Left lung (tissue), 10 donors: Measurements from ENCODE around the gene SDHAF1. TPM values are rescaled to one million over a fixed set of nuclear protein-coding genes. Genes with fewer than 3 reads are reported as not detected.
A peak's percentile ranks its signal among the peaks of the same experiment; 100 is the strongest.
"Not testable (repeated sequence)": the region's sequence is repeated elsewhere in the genome, so short reads cannot be mapped to it uniquely, and the experiment has no call there.

Source experiments
- ATAC-seq: fragments of 200-7000 bp; cut with Tn5 transposase; one replicate; pipeline ENCODE4 v1.9.1; 2020; ENCODE audit warnings: moderate library complexity
- DNase-seq, 4 donors: peaks; one replicate each; pipeline ENCODE4 v3.0.0-alpha.2; 2013 to 2020
- H3K27ac ChIP-seq, 2 donors: fragments of 200-600 bp; sonication (generic) in 1 of 2; one replicate each; pipeline versions ENCODE4 v1.5.0 to v1.8.0; 2020 to 2021
- H3K27me3 ChIP-seq, 2 donors: fragments of 200-600 bp; sonication (generic) in 1 of 2; one replicate each; pipeline versions ENCODE4 v1.5.0 to v1.8.0; 2020 to 2021
- H3K36me3 ChIP-seq, 2 donors: fragments of 200-600 bp; sonication (generic) in 1 of 2; one replicate each; pipeline versions ENCODE4 v1.5.0 to v1.8.0; 2020 to 2021
- H3K4me1 ChIP-seq, 2 donors: fragments of 200-600 bp; one replicate each; pipeline ENCODE4 v1.8.0; 2021
- H3K4me3 ChIP-seq, 2 donors: fragments of 200-600 bp; sonication (generic) in 1 of 2; one replicate each; pipeline versions ENCODE4 v1.5.0 to v1.8.0; 2020 to 2021; ENCODE audit warnings: mild to moderate bottlenecking in 1 of 2
- H3K9me3 ChIP-seq, 2 donors: fragments of 200-600 bp; sonication (generic) in 1 of 2; one replicate each; pipeline versions ENCODE4 v1.5.0 to v1.8.0; 2020 to 2021
- CTCF ChIP-seq, 2 donors: fragments of 200-600 bp; sonication (generic) in 1 of 2; IDR thresholded peaks; one replicate each; pipeline versions ENCODE4 v1.5.0 to v1.8.0; 2021; ENCODE audit warnings: antibody characterized with exemption in 2 of 2
- intact Hi-C, 2 donors: fragments of 100-400 bp; cut with DNase I; formaldehyde crosslinking; loops; one replicate each; pipeline versions ENCODE4 v1.11.2 to v1.14.2; 2022
- polyA plus RNA-seq, 6 donors: library from polyadenylated mRNA; unstranded; fragments of 120-200 nt; gene quantifications; one replicate each; pipeline ENCODE4 v1.2.1, GENCODE V29; 2013; ENCODE audit not compliant: insufficient read length in 6 of 6
- total RNA-seq, 2 donors: library from RNA; stranded (reverse); fragmentation: NEBNext Ultra II Directional; extraction: Animal tissue kit (Norgen Biotek cat#: 25700); gene quantifications; one replicate each; pipeline ENCODE4 v1.2.1, GENCODE V29; 2021
- donor health status: DM: no; HTN: yes; CAD: no.
- donor health status: DM: no; HTN: no; CAD: no.

Gene SDHAF1
- total and polyA plus RNA-seq, 8 donors: 9.4 to 16.5 (median 11.7) TPM

- no peak for ATAC-seq
- DNase-seq: peak in 1 of 4 donors; percentile 49
- Histone ChIP-seq H3K36me3 (no peaks in the 10 kb centered on the region), H3K27ac (no peak overlapping the region), H3K9me3 (no peaks in the 10 kb centered on the region), H3K27me3 (peaks cover 0 to 71% of the 10 kb centered on the region in 2 donors), H3K4me3 (no peak overlapping the region), H3K4me1 (no peaks in the 10 kb centered on the region)
- intact Hi-C loops: no loop called here
- no peak for TF ChIP-seq CTCF (IDR thresholded peaks at IDR 0.05)
Measured at GRCh38 chr19:35977446-35978222, 17.4 kb upstream of the SDHAF1 start.

- Histone ChIP-seq H3K4me1 (no peaks in the 10 kb centered on the region), H3K27ac (no peak overlapping the region), H3K9me3 (no peaks in the 10 kb centered on the region), H3K4me3 (no peak overlapping the region), H3K36me3 (no peaks in the 10 kb centered on the region), H3K27me3 (peaks cover 0 to 75% of the 10 kb centered on the region in 2 donors)
- DNase-seq: peak in 1 of 4 donors; percentile 31
- TF ChIP-seq CTCF (IDR thresholded peaks at IDR 0.05): no peak
- intact Hi-C loops: no loop called here
- ATAC-seq: no peak
Measured at GRCh38 chr19:35978271-35978670, 16.7 kb upstream of the SDHAF1 start.

GRCh38 chr19:35978832-35979365 lies 16.1 kb upstream of the SDHAF1 start:
- DNase-seq (peak in 1 of 4 donors; percentile 68), ATAC-seq (no peak)
- intact Hi-C loops: no loop called here
- Histone ChIP-seq H3K4me1 (no peaks in the 10 kb centered on the region), H3K9me3 (no peaks in the 10 kb centered on the region), H3K27ac (no peak overlapping the region), H3K36me3 (no peaks in the 10 kb centered on the region), H3K27me3 (peaks cover 0 to 74% of the 10 kb centered on the region in 2 donors), H3K4me3 (no peak overlapping the region)
- TF ChIP-seq CTCF (IDR thresholded peaks at IDR 0.05): no peak

- intact Hi-C loops, H3K27ac ChIP-seq, H3K9me3 ChIP-seq, H3K4me3 ChIP-seq, H3K4me1 ChIP-seq, H3K36me3 ChIP-seq, ATAC-seq: not testable (repeated sequence)
- DNase-seq: peak in 1 of 4 donors; percentile 16
- H3K27me3 ChIP-seq: peaks cover under 1 to 80% of the 10 kb centered on the region in 2 donors
Measured at GRCh38 chr19:35980997-35981396, 14.0 kb upstream of the SDHAF1 start.

- no peak for TF ChIP-seq CTCF (IDR thresholded peaks at IDR 0.05)
- no peaks in the 10 kb centered on the region for H3K36me3 ChIP-seq
- H3K4me1 ChIP-seq: peaks cover 4 to 10% of the 10 kb centered on the region in 2 donors
- intact Hi-C loops: no loop called here
- H3K4me3 ChIP-seq: no peak overlapping the region
- DNase-seq (no peak), ATAC-seq (no peak)
- no peak overlapping the region for H3K27ac ChIP-seq
- H3K9me3 ChIP-seq: no peaks in the 10 kb centered on the region
- H3K27me3 ChIP-seq: peaks cover 15 to 83% of the 10 kb centered on the region in 2 donors
Measured at GRCh38 chr19:35983177-35983576, 11.8 kb upstream of the SDHAF1 start.
